GM18909 (cell line): ENCODE data around the gene LIPC.

Source experiments
- ATAC-seq: cut with Tn5 transposase; IDR thresholded peaks from one replicate; pipeline ENCODE4 v1.9.1; 2021; ENCODE audit warnings: mild to moderate bottlenecking; ENCODE audit not compliant: unreplicated experiment, poor library complexity

Gene LIPC

GRCh38 chr15:58509556-58509955, 77.8 kb downstream of the LIPC start:
- ATAC-seq = no peak

GRCh38 chr15:58510715-58511598, 79.2 kb downstream of the LIPC start:
- ATAC-seq = no peak

- ATAC-seq = no peak
Measured at GRCh38 chr15:58511599-58511987, 79.8 kb downstream of the LIPC start.

- ATAC-seq = no peak
Measured at GRCh38 chr15:58512522-58512921, 80.7 kb downstream of the LIPC start.

- no peak for ATAC-seq
Measured at GRCh38 chr15:58513008-58513407, 81.2 kb downstream of the LIPC start.

GRCh38 chr15:58513726-58514336, 82.0 kb downstream of the LIPC start:
- ATAC-seq = no peak

- ATAC-seq = no peak
Measured at GRCh38 chr15:58515807-58516206, 84.0 kb downstream of the LIPC start.

- no peak for ATAC-seq
Measured at GRCh38 chr15:58517252-58517681, 85.5 kb downstream of the LIPC start.

- peak; percentile 69 for ATAC-seq
Measured at GRCh38 chr15:58517682-58518525, 86.1 kb downstream of the LIPC start.

GRCh38 chr15:58518626-58519025, 86.8 kb downstream of the LIPC start:
- ATAC-seq = no peak

GRCh38 chr15:58519516-58519915, 87.7 kb downstream of the LIPC start:
- no peak for ATAC-seq

- no peak for ATAC-seq
Measured at GRCh38 chr15:58520464-58520863, 88.7 kb downstream of the LIPC start.

- no peak for ATAC-seq
Measured at GRCh38 chr15:58520936-58521292, 89.1 kb downstream of the LIPC start.

GRCh38 chr15:58521293-58521991, 89.7 kb downstream of the LIPC start:
- ATAC-seq = no peak

- no peak for ATAC-seq
Measured at GRCh38 chr15:58522391-58522790, 90.6 kb downstream of the LIPC start.

GRCh38 chr15:58522865-58523264, 91.1 kb downstream of the LIPC start:
- no peak for ATAC-seq

- no peak for ATAC-seq
Measured at GRCh38 chr15:58523634-58524033, 91.8 kb downstream of the LIPC start.

- no peak for ATAC-seq
Measured at GRCh38 chr15:58524247-58524646, 92.5 kb downstream of the LIPC start.

- no peak for ATAC-seq
Measured at GRCh38 chr15:58525991-58526421, 94.2 kb downstream of the LIPC start.

GRCh38 chr15:58526647-58527192, 94.9 kb downstream of the LIPC start:
- ATAC-seq = no peak
